K562 (cell line): ENCODE results near the gene TBC1D10A. TPM values are rescaled to one million over a fixed set of nuclear protein-coding genes. Genes with fewer than 3 reads are reported as not detected.

Experiments
- SAP30 ChIP-seq: fragments of 200-600 bp; sonication (generic); IDR thresholded peaks from 2 replicates; pipeline ENCODE4 v1.6.1; 2012; ENCODE audit warnings: borderline replicate concordance, low read depth, mild to moderate bottlenecking, moderate library complexity, low read length, control low read depth, inconsistent platforms; ENCODE audit not compliant: insufficient read depth, poor library complexity, severe bottlenecking
- ZNF431 ChIP-seq: sonication (generic); formaldehyde crosslinking; IDR thresholded peaks from 2 replicates; pipeline ENCODE4 v1.8.0; 2022; ENCODE audit warnings: mild to moderate bottlenecking, missing genetic modification reagents
- polyA plus RNA-seq, 8 experiments: library from polyadenylated mRNA; depleted of rRNA in 4 of 8; stranded (reverse) in 5 of 8; unstranded in 3 of 8; fragments of >200 nt; fragmentation: Nextera tagmentation in 2 of 8; fragmentation: Illumina TruSeq in 1 of 8; extraction: Ambion mirVana in 2 of 8; extraction: Trizol in 1 of 8; gene quantifications; 2 replicates each; pipeline versions ENCODE4 v1.2.1 to v1.2.3, GENCODE V29; 2011 to 2014; ENCODE audit warnings: inconsistent platforms in 1 of 8, missing spikeins in 1 of 8
- total RNA-seq, 7 experiments: library from RNA; depleted of rRNA in 6 of 7; stranded (reverse); fragments of >200 nt in 6 of 7; fragmentation: Illumina TruSeq in 2 of 7; extraction: Trizol in 2 of 7; gene quantifications; 2 replicates each; pipeline versions ENCODE4 v1.2.1 to v1.2.3, GENCODE V29; 2011 to 2021; ENCODE audit warnings: low replicate concordance in 1 of 7
- TF ChIP-seq, protein P1 (sequence below): sonication (generic); formaldehyde crosslinking; IDR thresholded peaks from 2 replicates; pipeline ENCODE4 v1.8.0; 2022; ENCODE audit warnings: mild to moderate bottlenecking, missing genetic modification reagents
- TF ChIP-seq, protein P2 (sequence below): fragments of 450-650 bp; IDR thresholded peaks from 2 replicates; pipeline ENCODE4 v1.6.1; 2016; ENCODE audit warnings: low read depth, mild to moderate bottlenecking, moderate library complexity

Gene TBC1D10A
- total and polyA plus RNA-seq, 9 of the 15 experiments (the other 6 are each of a cell fraction or from before 2014, with no cell fraction given): 0.13 to 10.4 (median 4.6) TPM

DNA sequence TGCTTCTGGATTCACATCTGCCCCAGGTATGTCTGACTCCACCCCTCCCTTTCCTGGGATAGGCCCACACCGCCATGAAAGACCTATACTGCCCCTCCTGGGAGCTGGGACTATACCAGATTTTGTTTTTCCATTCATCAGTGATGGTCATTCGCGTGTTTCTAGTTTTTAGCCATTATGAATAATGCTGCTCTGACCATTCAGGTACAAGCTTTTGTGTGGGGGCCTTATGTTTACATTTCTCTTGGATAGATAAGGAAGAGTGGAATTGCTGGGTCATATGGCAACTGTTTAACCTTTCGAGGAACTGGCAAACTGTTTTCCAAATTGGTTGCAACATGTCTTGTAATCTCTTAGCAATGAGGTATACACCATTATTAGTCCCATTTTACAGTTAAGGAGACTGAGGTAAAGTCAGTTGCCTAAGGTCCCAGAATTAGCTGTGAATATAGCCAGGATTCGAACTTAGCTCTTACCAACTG is 1.2 kb upstream of the TBC1D10A start (continued):
- TF ChIP-seq, protein P1, sequence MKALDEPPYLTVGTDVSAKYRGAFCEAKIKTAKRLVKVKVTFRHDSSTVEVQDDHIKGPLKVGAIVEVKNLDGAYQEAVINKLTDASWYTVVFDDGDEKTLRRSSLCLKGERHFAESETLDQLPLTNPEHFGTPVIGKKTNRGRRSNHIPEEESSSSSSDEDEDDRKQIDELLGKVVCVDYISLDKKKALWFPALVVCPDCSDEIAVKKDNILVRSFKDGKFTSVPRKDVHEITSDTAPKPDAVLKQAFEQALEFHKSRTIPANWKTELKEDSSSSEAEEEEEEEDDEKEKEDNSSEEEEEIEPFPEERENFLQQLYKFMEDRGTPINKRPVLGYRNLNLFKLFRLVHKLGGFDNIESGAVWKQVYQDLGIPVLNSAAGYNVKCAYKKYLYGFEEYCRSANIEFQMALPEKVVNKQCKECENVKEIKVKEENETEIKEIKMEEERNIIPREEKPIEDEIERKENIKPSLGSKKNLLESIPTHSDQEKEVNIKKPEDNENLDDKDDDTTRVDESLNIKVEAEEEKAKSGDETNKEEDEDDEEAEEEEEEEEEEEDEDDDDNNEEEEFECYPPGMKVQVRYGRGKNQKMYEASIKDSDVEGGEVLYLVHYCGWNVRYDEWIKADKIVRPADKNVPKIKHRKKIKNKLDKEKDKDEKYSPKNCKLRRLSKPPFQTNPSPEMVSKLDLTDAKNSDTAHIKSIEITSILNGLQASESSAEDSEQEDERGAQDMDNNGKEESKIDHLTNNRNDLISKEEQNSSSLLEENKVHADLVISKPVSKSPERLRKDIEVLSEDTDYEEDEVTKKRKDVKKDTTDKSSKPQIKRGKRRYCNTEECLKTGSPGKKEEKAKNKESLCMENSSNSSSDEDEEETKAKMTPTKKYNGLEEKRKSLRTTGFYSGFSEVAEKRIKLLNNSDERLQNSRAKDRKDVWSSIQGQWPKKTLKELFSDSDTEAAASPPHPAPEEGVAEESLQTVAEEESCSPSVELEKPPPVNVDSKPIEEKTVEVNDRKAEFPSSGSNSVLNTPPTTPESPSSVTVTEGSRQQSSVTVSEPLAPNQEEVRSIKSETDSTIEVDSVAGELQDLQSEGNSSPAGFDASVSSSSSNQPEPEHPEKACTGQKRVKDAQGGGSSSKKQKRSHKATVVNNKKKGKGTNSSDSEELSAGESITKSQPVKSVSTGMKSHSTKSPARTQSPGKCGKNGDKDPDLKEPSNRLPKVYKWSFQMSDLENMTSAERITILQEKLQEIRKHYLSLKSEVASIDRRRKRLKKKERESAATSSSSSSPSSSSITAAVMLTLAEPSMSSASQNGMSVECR (CRISPR knock-in tag): no peak
- TF ChIP-seq SAP30 (no peak), ZNF431 (no peak)
- TF ChIP-seq, protein P2, sequence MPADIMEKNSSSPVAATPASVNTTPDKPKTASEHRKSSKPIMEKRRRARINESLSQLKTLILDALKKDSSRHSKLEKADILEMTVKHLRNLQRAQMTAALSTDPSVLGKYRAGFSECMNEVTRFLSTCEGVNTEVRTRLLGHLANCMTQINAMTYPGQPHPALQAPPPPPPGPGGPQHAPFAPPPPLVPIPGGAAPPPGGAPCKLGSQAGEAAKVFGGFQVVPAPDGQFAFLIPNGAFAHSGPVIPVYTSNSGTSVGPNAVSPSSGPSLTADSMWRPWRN: peak; percentile 44; the same call in 1 of the 2 replicates
